ENCODE measurements around the gene GLRX. TPM values are rescaled to one million over a fixed set of nuclear protein-coding genes. Genes with fewer than 3 reads are reported as not detected.
A peak's percentile ranks its signal among the peaks of the same experiment; 100 is the strongest.
"Not testable (repeated sequence)": the region's sequence is repeated elsewhere in the genome, so short reads cannot be mapped to it uniquely, and the experiment has no call there.

The GLRX gene, protein sequence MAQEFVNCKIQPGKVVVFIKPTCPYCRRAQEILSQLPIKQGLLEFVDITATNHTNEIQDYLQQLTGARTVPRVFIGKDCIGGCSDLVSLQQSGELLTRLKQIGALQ
- total RNA-seq (10 to 100 TPM; 32.0 to 51.9 TPM), total RNA-seq (54.6 to 78.7 reads per million in 2 donors)

DNA sequence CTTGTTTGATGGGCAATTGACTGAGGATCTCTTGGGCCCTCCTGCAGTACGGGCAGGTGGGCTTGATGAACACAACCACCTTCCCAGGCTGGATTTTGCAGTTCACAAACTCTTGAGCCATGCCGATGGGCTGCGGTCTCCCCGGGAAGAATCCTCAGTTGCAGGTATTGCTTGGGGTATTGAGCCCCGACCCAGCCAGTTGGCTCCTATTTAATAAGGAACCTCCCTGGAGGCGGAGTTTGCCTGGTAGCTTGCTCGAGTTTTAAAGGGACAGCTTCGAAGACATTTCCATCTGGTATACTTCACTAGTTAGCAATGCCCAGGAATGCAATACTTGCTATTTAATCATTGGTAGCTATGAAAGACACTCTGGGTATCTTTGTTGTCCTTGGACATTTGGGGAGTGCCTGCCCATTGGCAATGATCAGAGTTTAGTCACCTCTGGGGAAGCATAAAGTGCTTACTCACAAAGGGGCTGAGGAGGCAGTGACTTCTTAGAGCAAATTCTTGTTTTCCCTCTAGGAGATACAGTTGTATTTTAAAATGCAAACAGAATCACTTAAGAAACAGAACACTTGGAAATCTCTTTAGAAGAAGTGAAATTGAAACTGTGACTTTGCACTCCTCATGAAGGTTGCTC is at the start of gene GLRX:
Gene GLRX, minus strand, starts transcription at position 185 of the 640 bp plus-strand sequence. Its CDS starts 64 bp downstream, at position 121.
- peak; percentile 60 for ATAC-seq
- H3K4me1 Mint-ChIP-seq, result peaks cover 58% of the 10 kb centered on the region
- H3K27me3 Mint-ChIP-seq, result no peaks in the 10 kb centered on the region
- DNase-seq, result peak; percentile 36 to 50 (median 40)
- H3K36me3 Mint-ChIP-seq (ENCODE audit: low read depth), result peaks cover 16% of the 10 kb centered on the region
- peak within 1 kb of the TSS; percentile 99 for H3K4me3 Mint-ChIP-seq
- H3K9me3 ChIP-seq (ENCODE audit: control insufficient read depth, low read length, poor library complexity, severe bottlenecking), result no peaks in the 10 kb centered on the region
- peak within 1 kb of the TSS; percentile 98 for H3K27ac Mint-ChIP-seq

DNA sequence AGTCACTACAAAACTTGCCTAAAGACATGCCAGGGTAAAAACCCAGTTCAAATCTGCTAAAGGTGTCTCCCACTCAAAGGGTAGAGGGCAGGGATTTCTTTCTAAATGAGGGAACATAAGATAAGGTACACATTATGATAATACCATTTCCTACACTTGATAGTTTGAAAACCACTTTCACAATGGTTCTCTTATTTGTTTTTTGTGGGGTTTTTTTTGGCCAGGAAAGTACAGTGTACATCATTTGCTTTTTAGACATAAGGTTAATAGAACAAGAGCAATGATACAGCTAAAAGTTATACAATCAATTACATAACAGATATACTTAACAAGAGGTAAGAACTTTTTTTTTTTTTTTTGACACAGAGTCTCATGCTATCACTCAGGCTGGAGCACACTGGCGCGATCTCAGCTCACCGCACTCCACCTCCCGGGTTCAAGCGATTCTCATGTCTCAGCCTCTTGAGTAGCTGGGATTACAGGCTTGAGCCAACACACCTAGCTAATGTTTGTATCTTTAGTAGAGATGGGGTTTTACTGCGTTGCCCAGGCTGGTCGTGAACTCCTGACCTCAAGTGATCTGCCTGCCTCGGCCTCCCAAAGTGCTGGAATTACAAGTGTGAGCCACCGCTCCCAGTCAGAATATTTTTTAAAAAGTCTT is 48.8 kb upstream of the GLRX start:
- no peaks in the 10 kb centered on the region for H3K36me3 Mint-ChIP-seq (ENCODE audit: low read depth)
- no peak overlapping the region for H3K4me3 Mint-ChIP-seq
- DNase-seq (no peak), ATAC-seq (no peak)
- H3K27ac Mint-ChIP-seq, result no peak overlapping the region
- no peaks in the 10 kb centered on the region for H3K9me3 ChIP-seq (ENCODE audit: control insufficient read depth, low read length, poor library complexity, severe bottlenecking)
- H3K27me3 Mint-ChIP-seq, result no peaks in the 10 kb centered on the region
- peaks cover 24% of the 10 kb centered on the region for H3K4me1 Mint-ChIP-seq

GRCh38 chr5:95870105-95870672 is 47.7 kb upstream of the GLRX start:
- Mint-ChIP-seq H3K27ac (no peak overlapping the region), H3K27me3 (no peaks in the 10 kb centered on the region), H3K4me3 (no peak overlapping the region), H3K4me1 (peaks cover 24% of the 10 kb centered on the region), H3K36me3 (ENCODE audit: low read depth) (no peaks in the 10 kb centered on the region)
- H3K9me3 ChIP-seq (ENCODE audit: control insufficient read depth, low read length, poor library complexity, severe bottlenecking), result no peaks in the 10 kb centered on the region
- no peak for DNase-seq
- peak; percentile 6 for ATAC-seq

GRCh38 chr5:95869173-95869855 is 46.8 kb upstream of the GLRX start:
- ATAC-seq, result peak; percentile 98

DNA sequence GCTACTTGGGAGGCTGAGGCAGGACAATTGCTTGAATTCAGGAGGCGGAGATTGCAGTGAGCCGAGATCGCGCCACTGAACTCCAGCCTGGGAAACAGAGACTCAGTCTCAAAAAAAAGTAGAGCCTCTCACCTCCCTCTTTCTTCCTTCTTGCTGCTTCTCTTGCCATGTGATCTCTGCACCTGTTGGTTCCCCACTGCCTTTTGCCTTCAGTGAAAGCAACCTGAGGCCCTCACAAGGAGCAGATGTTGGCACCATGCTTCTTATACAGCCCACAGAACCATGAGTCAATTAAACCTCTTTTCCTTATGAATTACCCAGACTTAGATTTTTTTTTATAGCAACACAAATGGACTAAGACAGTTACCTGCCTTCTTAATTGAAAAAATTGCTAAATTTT is 45.6 kb upstream of the GLRX start:
- peaks cover 24% of the 10 kb centered on the region for H3K4me1 Mint-ChIP-seq
- H3K27me3 Mint-ChIP-seq, result no peaks in the 10 kb centered on the region
- H3K36me3 Mint-ChIP-seq (ENCODE audit: low read depth), result no peaks in the 10 kb centered on the region
- no peak overlapping the region for H3K27ac Mint-ChIP-seq
- DNase-seq (no peak), ATAC-seq (no peak)
- peak overlapping the region; percentile 41 for H3K4me3 Mint-ChIP-seq
- H3K9me3 ChIP-seq (ENCODE audit: control insufficient read depth, low read length, poor library complexity, severe bottlenecking), result no peaks in the 10 kb centered on the region

More at GRCh38 chr5:95869173-95869855, 46.8 kb upstream of the GLRX start:
- H3K36me3 Mint-ChIP-seq (ENCODE audit: low read depth); H3K27me3 Mint-ChIP-seq; H3K9me3 ChIP-seq (ENCODE audit: control insufficient read depth, low read length, poor library complexity, severe bottlenecking): not testable (repeated sequence)
- Mint-ChIP-seq H3K27ac (peak overlapping the region; percentile 79), H3K4me1 (peaks cover 24% of the 10 kb centered on the region), H3K4me3 (peak overlapping the region; percentile 70)
- peak in 2 of 3 donors; percentile 28 to 30 for DNase-seq

DNA sequence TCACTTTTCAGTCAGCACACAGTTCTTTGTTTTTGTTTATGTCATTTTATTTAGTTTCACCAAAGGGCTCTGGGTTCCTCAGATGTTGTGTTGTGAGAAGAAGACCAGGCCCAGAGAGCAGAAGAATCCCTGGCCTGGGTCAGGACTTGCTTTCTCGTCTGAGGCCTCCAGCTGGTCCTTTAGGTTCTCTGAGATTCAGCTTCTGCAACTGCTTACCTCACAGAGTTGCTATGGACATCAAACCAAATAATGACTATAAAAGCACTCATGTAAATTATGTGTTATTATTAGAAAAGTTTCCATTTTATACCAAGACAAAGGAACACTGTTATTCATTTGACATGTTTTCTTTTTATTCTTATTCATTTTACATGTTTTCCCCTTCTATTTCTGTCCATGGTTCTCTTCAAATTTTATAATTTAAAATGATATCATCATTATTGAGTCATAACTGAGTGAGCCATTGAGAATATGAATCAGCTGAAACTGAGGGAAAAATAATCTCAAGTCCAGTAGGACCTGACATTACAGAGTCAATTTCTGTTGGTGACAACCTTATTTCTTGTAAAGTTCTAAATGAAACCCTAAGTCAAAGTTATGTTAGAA is 44.0 kb upstream of the GLRX start:
- ATAC-seq (no peak), DNase-seq (no peak)
- H3K36me3 Mint-ChIP-seq (ENCODE audit: low read depth), result peaks cover 2% of the 10 kb centered on the region
- peaks cover 14% of the 10 kb centered on the region for H3K27me3 Mint-ChIP-seq
- no peak overlapping the region for H3K4me3 Mint-ChIP-seq
- peaks cover 34% of the 10 kb centered on the region for H3K4me1 Mint-ChIP-seq
- no peaks in the 10 kb centered on the region for H3K9me3 ChIP-seq (ENCODE audit: control insufficient read depth, low read length, poor library complexity, severe bottlenecking)
- no peak overlapping the region for H3K27ac Mint-ChIP-seq

DNA sequence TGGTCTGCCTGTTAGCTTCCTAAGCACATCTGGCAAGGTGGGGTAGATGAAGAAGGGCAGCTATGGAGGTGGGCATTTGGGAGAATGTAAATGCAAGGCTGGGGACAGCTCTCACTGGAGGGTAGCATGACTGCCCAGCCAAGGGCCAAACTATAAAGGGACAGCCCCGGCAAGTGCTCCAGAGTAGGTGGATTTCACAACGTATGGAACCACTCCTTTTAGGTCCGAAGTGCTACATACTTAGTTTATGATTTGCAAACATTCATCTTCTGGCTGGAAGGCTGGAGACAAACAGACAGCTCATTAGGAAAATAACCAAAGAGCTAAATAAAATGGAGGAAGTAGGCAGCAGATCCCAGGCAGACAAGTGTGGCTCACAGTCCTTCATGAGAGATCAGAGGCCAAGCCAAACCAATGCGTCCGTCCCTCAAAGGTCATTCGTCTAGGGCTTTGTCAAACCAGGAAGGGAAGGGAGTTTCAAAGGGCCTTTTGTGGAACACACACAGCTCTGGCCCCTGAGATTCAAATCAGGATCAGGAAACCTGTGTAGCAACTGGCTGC is 42.5 kb upstream of the GLRX start:
- DNase-seq, result no peak
- peaks cover 21% of the 10 kb centered on the region for H3K4me1 Mint-ChIP-seq
- H3K36me3 Mint-ChIP-seq (ENCODE audit: low read depth), result peaks cover 2% of the 10 kb centered on the region
- no peaks in the 10 kb centered on the region for H3K9me3 ChIP-seq (ENCODE audit: control insufficient read depth, low read length, poor library complexity, severe bottlenecking)
- no peak for ATAC-seq
- H3K27ac Mint-ChIP-seq, result no peak overlapping the region
- peaks cover 16% of the 10 kb centered on the region for H3K27me3 Mint-ChIP-seq
- no peak overlapping the region for H3K4me3 Mint-ChIP-seq

DNA sequence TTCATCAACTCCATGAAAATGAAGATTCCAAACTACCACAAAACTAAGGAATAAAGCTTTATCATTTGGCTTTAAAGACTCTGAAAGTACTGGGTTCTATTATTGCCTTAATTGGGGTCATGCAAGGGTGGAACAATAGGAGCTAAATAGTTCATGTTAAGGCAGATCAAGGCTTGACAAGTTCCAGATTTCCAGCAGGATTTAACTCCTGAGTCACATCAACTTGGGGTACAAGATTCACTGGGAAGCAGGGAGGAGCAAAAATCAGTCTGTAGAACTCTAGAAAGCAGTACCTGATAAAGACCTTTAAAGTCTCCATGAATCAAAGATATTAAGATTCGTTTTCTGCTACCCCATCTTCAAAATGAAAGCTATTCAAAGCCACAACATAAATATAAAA is 41.9 kb upstream of the GLRX start:
- Mint-ChIP-seq H3K27me3 (peaks cover 16% of the 10 kb centered on the region), H3K36me3 (ENCODE audit: low read depth) (peaks cover 2% of the 10 kb centered on the region), H3K27ac (no peak overlapping the region), H3K4me3 (no peak overlapping the region), H3K4me1 (peaks cover 18% of the 10 kb centered on the region)
- no peaks in the 10 kb centered on the region for H3K9me3 ChIP-seq (ENCODE audit: control insufficient read depth, low read length, poor library complexity, severe bottlenecking)
- DNase-seq (no peak), ATAC-seq (no peak)

DNA sequence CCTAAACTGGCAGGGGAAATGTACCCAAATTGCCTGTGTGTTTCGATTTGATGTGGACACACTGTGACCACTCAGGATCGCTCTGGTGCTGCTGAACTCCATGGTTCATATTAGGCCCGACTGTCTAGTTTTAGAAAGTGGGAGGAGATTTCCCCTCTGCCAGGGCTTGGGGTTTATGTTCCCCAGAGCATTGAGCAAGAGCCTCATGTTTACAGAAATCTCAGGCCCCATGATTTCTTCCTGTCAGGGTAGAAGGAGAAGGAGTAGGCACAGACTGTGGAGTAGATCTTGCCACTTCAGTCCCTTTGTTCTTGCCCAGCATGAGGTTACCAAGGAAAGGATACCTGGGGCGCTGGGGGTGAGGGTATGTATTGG is 40.8 kb upstream of the GLRX start:
- peaks cover 21% of the 10 kb centered on the region for H3K27me3 Mint-ChIP-seq
- peaks cover 18% of the 10 kb centered on the region for H3K4me1 Mint-ChIP-seq
- no peak overlapping the region for H3K4me3 Mint-ChIP-seq
- DNase-seq, result no peak
- no peaks in the 10 kb centered on the region for H3K9me3 ChIP-seq (ENCODE audit: control insufficient read depth, low read length, poor library complexity, severe bottlenecking)
- peak overlapping the region; percentile 87 for H3K27ac Mint-ChIP-seq
- no peak for ATAC-seq
- H3K36me3 Mint-ChIP-seq (ENCODE audit: low read depth), result peaks cover 2% of the 10 kb centered on the region

- no peak overlapping the region for H3K4me3 Mint-ChIP-seq
- H3K4me1 Mint-ChIP-seq, result peaks cover 15% of the 10 kb centered on the region
Measured at GRCh38 chr5:95862671-95863382, 40.3 kb upstream of the GLRX start.

GRCh38 chr5:95861864-95862561 is 39.5 kb upstream of the GLRX start:
- DNase-seq (no peak), ATAC-seq (no peak)
- peak overlapping the region; percentile 19 for H3K4me3 Mint-ChIP-seq
- H3K9me3 ChIP-seq (ENCODE audit: control insufficient read depth, low read length, poor library complexity, severe bottlenecking), result no peaks in the 10 kb centered on the region
- peaks cover 2% of the 10 kb centered on the region for H3K36me3 Mint-ChIP-seq (ENCODE audit: low read depth)
- H3K27me3 Mint-ChIP-seq, result peaks cover 26% of the 10 kb centered on the region
- H3K4me1 Mint-ChIP-seq, result peaks cover 15% of the 10 kb centered on the region
- H3K27ac Mint-ChIP-seq, result peak overlapping the region; percentile 87

More at GRCh38 chr5:95862671-95863382, 40.3 kb upstream of the GLRX start:
- Mint-ChIP-seq H3K27ac (peak overlapping the region; percentile 87), H3K27me3 (peaks cover 21% of the 10 kb centered on the region), H3K36me3 (ENCODE audit: low read depth) (peaks cover 2% of the 10 kb centered on the region)
- DNase-seq, result no peak
- ATAC-seq, result no peak
- H3K9me3 ChIP-seq (ENCODE audit: control insufficient read depth, low read length, poor library complexity, severe bottlenecking), result no peaks in the 10 kb centered on the region

All from T-helper 17 cell (primary cell).